NCI-H2107 treated with DMSO at 0.1 percent for 48 hours (cell line): Measurements from ENCODE around the gene TBC1D5.
"Not testable (repeated sequence)": the region's sequence is repeated elsewhere in the genome, so short reads cannot be mapped to it uniquely, and the experiment has no call there.

Experiments used
- DNase-seq: peaks from one replicate; lab custom pipeline; 2025; ENCODE audit not compliant: unreplicated experiment; lab: John Stamatoyannopoulos, UW

Gene TBC1D5

DNA sequence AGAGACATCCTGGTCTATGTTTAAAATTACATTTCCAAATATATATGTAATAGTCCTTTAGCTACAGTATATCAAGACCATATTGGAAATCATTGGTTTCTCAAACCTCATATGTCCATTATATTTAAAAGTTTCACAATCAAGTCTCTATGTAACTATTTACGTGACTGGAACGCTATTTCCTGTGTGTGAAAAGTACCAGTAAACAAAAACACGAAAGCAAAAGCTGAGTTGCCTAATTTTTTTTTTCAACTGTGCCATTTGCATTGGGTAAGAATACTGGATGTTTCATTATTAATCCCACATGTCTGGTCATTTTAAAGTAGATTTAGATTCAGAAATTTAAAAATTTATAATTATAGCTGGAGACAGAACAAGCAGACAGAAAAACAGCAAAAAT, 381.4 kb downstream of the TBC1D5 start:
- DNase-seq = no peak

DNA sequence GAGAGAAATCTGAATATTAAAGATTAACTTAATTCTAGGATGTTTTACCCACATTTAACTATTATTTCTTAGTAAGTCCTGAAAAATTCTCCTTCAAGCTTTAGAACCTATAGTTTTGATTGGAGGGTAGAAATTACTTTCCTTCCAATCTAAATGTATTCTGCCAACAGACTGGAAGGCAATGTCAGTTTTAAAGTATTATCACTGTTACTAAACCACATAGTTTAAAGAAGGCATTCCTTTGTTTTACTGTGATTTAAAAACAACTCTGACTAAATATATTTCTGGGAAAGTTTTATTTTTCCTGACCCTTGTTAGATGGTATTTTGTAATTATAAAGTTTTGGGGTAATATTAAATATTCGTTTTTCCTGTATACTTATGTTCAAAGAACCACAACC, 382.5 kb downstream of the TBC1D5 start:
- DNase-seq = no peak

DNA sequence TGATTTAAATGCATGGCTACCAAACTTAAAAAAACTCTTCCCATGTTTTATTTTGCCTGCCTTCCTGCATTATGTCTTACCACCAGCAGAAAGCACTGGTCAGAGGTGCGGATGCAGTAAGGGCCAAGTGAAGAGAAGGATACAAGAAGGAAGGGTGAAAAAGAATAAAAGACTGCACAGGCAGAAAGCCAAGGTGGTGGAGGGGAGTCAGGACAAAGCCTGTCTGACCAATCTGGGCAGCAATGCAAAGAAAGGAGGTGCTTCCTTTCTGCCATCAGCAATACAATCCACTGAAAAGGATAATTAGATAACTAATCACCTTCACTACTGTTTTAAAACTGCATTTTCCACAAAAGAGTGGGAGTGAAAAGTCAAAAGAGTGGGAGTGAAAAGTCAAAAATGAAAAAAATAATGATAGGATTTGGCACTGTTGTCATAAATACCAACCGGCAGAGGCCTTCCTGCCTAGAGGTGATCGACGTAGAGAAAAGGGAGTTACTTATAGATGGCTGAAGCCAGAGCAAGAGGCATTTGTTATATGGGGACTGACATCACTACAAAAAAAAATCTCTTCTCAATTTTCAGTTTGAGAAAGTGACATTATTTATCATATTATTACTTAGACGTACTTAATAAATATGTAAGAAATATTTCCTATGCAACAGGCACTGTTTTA, 385.3 kb downstream of the TBC1D5 start:
- DNase-seq = no peak

DNA sequence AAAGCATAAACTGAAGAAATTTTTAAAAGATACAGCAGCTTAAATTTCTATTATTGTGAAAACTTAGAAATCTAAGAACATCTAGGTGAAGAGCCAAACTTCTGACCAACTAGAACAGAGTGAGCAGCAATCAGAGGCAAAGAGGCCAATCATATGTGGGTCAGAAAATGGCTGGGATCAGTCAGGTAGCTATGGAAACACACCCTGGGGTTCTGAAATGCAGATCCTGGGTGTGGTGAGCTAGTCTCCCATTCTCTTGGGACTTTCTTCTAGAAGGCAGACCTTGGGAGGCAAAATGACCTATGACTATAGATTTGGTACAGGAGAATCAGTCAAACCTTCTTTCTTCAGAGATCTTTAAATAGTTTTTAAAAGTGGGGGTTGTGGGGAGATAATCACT, 385.8 kb downstream of the TBC1D5 start:
- DNase-seq = no peak

DNA sequence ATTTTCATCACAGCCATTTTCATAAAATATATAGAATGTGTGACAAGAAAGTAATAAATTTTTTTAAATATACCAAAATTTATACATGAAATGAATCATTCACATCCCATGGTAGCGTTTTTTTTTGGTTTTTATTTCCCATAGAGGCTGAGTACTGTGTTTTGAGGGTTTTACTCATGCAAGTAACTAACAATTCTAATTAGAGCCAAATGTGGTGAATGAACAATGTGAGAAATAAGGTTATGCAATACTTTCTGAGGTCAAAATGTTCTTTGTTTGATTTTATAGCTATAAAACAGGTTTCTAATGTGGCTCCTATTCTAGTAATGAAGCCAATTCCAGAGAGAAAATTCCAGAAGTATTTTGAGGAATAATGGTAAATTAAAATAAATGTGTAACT, 386.8 kb downstream of the TBC1D5 start:
- DNase-seq = no peak

DNA sequence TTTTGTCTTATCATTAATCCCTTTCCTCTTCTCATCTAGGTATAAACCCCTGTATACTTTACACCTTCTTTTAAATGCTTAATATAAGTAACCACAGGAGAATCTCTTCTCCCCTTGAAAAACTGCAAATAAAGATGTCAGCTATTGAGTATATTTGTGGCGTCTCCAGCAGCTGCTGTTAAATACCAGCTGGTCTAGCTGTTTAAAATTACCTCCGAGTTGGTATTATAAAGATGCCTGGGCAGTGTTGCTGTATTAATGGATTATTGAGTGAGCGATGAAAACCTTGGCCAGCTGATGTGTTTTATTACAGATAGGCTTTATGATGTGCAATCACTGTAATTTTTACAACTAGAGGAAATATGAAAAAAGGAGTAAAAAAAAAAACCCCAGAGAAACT, 388.1 kb downstream of the TBC1D5 start:
- no peak for DNase-seq

DNA sequence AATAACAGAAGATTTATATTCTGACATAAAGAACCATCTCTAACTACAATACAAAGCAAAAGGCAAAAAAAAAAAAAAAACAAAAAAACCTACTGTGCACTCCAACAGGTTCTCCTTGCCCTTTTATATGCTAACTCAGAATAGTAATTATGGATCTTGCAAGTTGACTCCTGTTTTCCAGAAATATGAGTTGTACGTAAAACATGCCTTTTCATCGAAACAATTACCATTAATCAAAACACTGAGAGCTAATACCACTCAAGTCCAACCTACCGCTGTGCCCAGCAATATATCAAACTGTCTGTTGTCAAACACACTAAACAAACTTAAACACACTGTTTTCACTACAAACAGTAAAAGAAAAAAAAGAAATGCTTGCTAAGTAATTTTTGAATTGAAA, 389.8 kb downstream of the TBC1D5 start:
- no peak for DNase-seq

DNA sequence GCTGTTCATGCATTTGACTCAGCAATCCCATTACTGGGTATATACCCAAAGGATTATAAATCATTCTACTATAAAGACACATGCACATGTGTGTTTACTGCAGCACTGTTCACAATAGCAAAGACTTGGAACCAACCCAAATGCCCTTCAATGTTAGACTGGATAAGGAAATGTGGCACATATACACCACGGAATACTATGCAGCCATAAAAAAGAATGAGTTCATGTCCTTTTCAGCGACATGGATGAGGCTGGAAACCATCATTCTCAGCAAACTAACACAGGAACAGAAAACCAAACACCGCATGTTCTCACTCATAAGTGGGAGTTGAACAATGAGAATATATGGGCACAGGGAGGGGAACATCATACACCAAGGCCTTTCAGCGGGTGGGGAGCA, 391.2 kb downstream of the TBC1D5 start:
- DNase-seq = not testable (repeated sequence)

DNA sequence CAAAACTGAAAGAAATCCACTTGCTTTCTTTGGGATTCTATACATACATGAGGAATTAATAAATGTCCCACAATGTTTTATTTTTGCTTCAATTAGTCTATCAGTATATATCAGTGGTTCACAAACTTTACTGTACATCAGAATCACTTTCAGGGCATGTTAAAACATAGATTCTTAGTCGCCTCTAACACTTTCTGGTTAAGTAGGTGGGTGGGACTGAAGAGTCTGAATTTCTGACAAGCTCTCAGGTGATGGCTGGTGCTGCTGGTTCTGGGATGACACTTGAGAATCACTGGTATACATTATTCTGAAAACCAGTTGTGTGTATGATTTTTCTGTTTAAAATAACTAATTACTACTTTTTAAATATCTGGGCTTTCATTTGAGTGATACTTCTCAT, 393.3 kb downstream of the TBC1D5 start:
- DNase-seq = no peak

DNA sequence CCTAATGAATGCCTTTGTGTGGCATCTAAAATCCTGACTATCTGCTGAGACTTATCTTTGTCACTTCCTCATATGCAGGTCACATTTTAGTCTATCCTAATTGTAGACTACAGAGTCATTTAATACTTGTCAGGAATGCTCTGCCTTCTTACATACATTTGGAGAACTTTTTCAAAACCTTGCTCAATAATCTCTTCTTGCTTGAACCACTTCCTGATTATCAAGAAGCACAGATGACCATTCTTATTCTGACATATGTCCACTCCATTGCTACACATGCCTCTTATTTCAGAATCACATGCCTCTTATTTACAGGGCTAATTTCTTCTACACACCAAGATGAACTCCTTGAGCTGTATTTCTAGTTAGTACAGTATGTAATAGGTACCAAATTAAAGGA, 400.3 kb downstream of the TBC1D5 start:
- no peak for DNase-seq

DNA sequence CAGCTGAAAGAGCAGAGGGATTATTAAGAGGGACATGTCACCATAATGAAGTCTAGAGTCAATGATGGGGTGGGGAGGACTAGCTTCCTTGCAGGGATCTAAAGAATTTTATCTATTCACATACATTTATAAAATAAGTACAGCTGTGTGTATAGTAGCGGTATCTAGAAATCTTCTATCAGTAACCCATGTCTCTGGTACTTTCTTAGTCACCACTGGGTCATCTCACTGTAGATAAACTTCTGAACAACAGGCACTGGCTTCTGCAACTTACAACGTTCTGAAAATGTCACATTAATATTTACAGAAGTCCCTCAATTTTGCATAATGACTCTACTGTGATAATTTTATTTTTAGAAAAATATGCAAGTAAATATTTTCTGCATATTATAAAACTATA, 401.7 kb downstream of the TBC1D5 start:
- DNase-seq = no peak

DNA sequence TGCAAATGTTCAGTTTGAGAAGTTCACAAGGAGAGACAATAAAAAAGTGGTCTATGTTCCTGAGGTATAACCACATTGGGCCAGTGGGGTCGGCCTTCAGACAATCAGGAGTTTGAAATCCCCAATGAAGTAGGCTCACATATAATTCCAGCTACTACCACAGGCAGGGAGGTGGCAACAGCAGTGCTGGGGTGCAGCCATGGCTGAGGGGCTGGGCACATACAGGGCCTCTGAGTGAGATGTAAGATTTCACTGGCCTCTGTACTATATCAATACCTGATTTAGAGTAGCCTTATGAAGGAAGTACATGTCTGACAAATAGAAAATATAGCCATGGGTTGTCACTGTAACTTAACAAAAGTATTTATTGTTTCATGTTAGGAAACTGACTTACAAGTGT, 402.2 kb downstream of the TBC1D5 start:
- no peak for DNase-seq

DNA sequence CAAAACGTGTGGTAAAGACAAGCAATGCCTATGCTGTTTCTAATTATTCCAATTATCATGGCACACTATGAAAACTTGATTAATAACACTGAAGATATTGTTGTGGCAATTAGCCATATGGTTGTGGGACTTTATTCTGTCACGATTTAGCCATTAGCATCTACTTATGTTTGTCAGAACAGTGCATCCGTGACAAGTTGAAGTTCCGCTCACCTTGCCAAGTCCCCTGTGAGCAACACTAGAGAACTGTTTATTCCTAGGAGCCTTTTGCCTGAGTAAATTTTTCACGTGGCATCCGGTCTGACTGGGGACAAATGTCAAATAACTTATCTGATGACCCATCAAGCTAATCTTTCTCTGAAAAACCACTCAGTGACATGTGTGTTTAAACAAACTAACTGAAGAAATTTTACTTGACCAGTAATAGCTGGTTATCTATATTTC, 403.3 kb downstream of the TBC1D5 start:
- no peak for DNase-seq

DNA sequence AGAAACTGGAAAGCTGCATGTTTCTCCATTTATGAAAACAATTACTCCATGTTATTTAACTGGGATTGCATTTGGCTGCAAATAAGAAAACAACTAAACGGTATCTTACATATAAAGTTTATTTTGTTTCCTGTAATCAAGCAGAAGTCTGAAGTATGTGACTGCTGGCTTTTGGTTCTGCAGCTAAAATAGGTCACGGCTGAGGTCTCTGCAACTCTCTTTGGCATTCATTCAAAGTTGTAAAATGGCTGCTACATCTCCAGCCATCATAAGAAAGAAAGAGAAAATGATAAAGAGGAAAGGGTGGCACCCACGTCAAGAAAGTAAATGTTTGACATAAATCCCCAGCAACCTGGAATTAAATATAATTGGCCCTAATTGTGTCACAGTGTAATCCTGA, 406.1 kb downstream of the TBC1D5 start:
- no peak for DNase-seq

DNA sequence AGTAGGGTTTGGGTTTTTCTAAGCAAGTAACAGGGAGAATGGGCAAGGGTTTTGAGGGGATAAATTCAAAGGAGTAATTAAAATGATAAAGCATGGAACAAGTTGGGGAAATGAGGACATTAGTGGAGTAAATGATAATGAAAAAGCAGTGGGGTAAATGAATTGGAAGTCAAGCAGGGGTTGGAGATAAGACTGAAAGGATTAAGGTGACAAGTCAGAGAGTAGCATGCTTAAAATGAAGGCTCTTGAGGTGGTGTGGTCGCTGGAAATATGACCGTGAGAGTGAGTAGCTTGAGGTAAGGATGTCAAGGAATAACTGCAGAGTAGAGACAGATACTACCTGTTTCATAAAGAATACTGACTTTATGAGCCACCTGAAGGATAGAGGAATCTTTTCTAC, 408.5 kb downstream of the TBC1D5 start:
- DNase-seq = no peak

DNA sequence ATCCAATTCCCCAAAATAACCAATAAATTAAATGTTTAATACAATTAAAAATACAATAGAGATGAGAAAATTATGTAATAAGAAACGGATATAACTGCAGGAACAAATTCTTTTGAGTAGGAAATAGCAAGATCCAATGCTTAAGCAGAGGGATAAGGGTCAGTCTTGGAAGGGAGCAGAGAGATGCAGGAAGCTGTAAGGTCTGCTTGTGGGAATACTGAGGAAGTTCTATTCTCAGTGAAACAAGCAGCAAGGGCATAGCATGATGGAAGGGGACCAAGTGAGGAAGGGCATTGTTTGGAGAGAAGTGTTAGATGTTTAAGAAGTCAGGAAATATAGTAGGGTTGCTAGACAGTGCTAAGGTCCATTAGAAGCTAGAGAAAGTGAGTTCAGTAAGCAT, 409.0 kb downstream of the TBC1D5 start:
- no peak for DNase-seq

DNA sequence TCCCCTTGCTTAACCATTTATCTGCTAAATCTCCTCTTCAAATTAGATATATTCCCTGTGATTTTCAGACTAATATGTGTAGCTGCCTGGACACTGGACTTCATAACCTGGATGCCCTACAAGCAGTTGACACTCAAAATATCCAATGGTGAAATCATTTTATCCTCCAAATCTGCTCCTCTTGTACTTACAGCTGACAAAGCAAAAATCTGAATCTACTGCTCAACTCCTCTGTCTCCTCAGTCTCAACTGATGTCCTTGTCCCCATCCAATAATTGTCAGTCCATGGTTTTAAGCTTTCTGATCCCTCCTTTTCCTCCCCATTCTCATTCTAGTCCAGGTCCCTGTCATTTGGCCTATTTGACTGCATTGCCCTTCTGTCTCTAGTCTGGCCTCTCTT, 411.8 kb downstream of the TBC1D5 start:
- DNase-seq = no peak

DNA sequence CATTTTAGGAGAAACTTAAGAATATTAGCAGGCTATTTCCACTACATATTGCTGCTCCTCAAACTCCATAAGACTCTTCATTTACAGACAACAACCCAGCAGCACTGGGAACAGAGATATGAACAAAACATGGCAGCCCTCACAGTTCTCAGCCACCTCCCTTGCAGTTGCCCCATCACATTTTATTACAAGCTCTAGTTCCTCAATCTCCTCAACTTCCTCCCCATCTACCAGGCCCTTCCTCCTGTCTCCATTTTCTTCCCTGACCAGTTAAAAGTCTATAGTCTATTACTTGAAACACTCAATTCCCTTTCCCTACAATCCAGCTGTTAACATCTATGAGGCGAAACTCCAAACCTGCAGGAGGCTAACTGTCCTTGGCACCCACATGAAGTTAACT, 412.5 kb downstream of the TBC1D5 start:
- DNase-seq = no peak

DNA sequence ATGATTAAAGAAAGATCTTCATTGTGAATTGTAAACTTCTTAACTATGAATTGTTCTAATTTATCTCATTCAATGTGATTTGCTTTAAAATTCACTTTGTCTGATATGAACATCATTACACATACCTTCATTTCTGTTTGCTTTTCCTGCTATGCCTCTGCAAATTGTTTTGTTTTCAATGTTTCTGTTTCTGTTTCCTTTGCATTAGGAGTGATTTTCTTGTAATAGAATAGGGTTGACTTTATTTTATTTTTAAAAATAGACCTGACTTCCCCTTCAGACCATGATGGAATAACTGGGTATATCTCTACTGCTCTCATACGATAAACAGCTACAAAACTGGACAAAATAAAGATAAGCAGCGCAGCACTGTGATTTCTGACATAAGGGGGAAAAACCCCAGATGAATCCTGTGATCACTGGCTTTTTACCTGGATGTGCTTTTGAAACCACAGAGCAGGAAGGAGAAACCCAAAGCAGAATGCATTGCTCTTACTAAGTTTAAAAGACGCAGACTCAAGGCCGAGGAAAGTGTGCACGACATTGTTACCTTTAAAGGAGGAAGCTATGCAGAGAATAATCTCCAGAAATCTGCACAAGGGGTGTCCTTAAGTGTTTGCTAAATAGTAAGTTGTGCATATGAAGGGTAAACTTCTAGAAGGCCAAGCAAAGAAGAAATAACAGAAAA, 420.2 kb downstream of the TBC1D5 start:
- DNase-seq = no peak

DNA sequence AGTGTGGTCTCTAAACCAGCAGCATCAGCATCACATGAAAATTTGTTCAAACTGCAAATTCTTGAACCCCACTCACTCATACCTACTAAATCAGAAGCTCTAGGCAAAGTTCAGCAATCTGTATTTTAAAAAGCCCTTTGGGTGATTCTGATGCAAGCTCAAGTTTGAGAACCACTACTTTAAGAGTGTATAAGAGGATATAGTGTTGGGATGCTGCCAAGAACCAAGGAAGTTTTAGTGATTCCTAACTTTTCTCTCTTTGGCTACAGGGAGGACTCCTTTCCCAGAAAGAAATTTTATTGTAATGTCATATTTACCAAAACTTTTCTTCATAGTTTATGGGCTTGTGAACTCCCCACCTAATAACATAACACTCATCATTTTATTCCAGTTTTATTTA, 422.2 kb downstream of the TBC1D5 start:
- DNase-seq = no peak

DNA sequence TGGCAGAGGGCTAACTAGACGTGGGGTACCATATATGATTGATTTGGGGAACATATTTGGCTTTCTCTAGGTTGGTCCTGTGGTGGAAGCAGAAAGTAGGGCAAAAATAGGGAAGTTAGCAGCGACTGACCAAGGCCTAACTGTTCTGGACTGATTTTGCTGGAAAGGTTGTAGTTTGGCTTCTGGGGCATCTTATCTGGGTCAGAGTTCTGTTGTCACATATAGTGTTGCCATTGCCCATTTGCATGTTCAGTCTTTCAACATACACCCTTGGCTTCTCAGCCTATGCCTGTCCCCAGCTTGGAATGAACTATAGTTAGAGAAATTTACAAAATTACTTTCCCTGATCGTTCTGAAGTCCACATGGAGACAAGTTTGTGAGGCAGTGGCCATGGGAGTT, 426.5 kb downstream of the TBC1D5 start:
- no peak for DNase-seq

DNA sequence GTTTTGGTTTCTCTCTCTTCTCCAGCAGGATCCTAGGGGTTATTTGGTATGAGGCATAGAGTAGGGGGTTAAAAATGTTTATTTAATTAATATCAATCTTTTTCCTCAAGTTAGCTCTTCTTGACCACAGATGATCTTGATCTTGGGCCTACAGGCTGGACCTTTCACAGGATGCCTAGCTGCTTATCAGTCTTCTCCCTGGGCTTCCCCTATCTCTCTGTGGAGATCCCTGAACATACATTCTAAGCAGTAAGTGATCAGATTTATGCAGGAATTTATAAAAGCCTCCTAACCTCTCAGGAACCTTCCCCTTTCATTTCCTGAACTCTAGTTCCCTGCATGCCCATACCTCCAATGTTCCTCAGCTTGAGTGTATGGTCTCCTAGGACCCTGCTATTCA, 428.3 kb downstream of the TBC1D5 start:
- DNase-seq = no peak

DNA sequence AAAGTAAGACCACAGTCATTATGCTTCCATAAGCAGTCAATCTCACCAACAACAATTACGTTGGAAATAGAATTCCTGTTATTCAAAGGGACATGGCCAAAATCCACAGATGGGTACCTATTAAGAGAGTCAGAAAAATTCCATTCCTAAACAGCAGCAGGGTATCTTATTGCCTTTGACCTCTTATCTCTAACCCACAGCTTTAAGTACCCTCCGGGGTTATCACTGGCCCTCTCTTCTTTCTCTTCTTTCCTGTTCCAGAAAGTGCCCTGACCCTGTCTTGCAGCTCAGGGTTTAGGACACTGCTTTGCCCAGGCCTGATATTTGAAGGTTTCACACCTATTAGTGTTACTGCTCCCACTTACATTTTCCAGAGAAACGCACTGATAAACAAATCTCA, 428.7 kb downstream of the TBC1D5 start:
- DNase-seq = no peak
